SK-N-SH (cell line): ENCODE data around the gene SF3A2.

Experiments used
- ELF1 ChIP-seq: IDR thresholded peaks from 2 replicates; pipeline ENCODE4 v1.4.0; 2012
- EP300 ChIP-seq, 2 experiments: IDR thresholded peaks; 2 replicates each; pipeline versions ENCODE4 v1.4.0 to v1.6.1; 2012; ENCODE audit warnings: borderline replicate concordance in 1 of 2, low read depth in 1 of 2, low read length in 1 of 2
- JUND ChIP-seq: IDR thresholded peaks from 2 replicates; pipeline ENCODE4 v1.4.0; 2012
- POLR2AphosphoS5 ChIP-seq: IDR thresholded peaks from 2 replicates; pipeline ENCODE4 v1.6.1; 2012; ENCODE audit warnings: low read depth, low read length
- RAD21 ChIP-seq: IDR thresholded peaks from 2 replicates; pipeline ENCODE4 v1.6.1; 2012; ENCODE audit warnings: mild to moderate bottlenecking, low read length
- RFX5 ChIP-seq: IDR thresholded peaks from 2 replicates; pipeline ENCODE4 v1.6.1; 2012; ENCODE audit warnings: mild to moderate bottlenecking, improper control_type of control experiment, low read length
- TF ChIP-seq, protein P1 (sequence below): fragments of 200-600 bp; sonication (generic); IDR thresholded peaks from 2 replicates; pipeline ENCODE4 v1.6.1; 2017; ENCODE audit warnings: antibody characterized with exemption, mild to moderate bottlenecking, moderate library complexity
- TF ChIP-seq, protein P2 (sequence below): IDR thresholded peaks from 2 replicates; pipeline ENCODE4 v1.4.0; 2012; ENCODE audit warnings: low read depth

DNA sequence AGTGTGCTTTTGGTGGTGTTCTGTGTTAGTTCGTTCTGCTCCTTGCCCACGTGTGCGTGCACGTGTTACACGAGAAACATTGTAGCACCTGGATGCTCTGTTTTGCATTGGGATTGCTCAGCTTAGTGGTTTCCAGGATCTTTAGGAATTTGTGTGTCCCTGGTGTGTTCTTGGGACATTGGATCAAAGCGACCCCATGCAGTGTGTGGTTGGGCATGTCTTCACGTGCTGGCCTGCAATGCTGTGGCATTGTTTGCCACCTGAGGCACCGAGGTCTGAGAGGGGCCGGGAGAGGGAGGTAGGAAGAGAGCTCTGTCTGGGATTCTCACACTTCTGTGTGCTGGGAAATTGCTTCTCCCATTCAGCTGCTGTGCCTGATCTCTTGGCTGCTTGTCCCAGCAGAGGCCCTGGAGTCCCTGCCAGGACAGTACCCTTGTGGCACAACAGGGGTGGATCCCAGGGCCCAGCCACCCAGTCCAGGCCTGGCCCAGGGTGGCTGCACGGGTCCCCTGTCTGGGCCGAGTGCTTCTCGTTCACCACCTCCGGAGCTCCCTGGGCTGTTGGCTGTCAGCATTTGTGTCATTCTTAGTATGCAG, 11.8 kb upstream of the SF3A2 start:
- TF ChIP-seq, protein P1, sequence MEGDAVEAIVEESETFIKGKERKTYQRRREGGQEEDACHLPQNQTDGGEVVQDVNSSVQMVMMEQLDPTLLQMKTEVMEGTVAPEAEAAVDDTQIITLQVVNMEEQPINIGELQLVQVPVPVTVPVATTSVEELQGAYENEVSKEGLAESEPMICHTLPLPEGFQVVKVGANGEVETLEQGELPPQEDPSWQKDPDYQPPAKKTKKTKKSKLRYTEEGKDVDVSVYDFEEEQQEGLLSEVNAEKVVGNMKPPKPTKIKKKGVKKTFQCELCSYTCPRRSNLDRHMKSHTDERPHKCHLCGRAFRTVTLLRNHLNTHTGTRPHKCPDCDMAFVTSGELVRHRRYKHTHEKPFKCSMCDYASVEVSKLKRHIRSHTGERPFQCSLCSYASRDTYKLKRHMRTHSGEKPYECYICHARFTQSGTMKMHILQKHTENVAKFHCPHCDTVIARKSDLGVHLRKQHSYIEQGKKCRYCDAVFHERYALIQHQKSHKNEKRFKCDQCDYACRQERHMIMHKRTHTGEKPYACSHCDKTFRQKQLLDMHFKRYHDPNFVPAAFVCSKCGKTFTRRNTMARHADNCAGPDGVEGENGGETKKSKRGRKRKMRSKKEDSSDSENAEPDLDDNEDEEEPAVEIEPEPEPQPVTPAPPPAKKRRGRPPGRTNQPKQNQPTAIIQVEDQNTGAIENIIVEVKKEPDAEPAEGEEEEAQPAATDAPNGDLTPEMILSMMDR, result no peak
- no peak for TF ChIP-seq EP300 (IDR thresholded peaks at IDR 0.05; ENCODE audit: borderline replicate concordance in 1 of 2, low read depth in 1 of 2, low read length in 1 of 2)
- TF ChIP-seq, protein P2, sequence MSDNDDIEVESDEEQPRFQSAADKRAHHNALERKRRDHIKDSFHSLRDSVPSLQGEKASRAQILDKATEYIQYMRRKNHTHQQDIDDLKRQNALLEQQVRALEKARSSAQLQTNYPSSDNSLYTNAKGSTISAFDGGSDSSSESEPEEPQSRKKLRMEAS, result no peak
- no peak for TF ChIP-seq POLR2AphosphoS5
- TF ChIP-seq JUND, result no peak
- TF ChIP-seq RAD21, result no peak
- TF ChIP-seq RFX5, result no peak
- no peak for TF ChIP-seq ELF1
